A673 (cell line): ENCODE results near the gene DNMT3A.

ENCODE experiments used
- CTCF ChIP-seq: fragments of 300-800, 200-600 bp; sonication (generic); conservative IDR thresholded peaks from 2 replicates; pipeline ENCODE4 v1.5.1; 2017; ENCODE audit warnings: low read depth, mild to moderate bottlenecking, antibody characterized with exemption, low read length, moderate library complexity, mixed read lengths
- EZH2 ChIP-seq: fragments of 200-600 bp; sonication (generic); IDR thresholded peaks from 2 replicates; pipeline ENCODE4 v1.6.1; 2017; ENCODE audit warnings: borderline replicate concordance, low read depth, mild to moderate bottlenecking, mixed read lengths, antibody characterized with exemption, low read length; ENCODE audit not compliant: poor library complexity, severe bottlenecking

- TF ChIP-seq CTCF, result no peak
- no peak for TF ChIP-seq EZH2
Observed at GRCh38 chr2:25383806-25384205, 42.1 kb upstream of the DNMT3A start.
